Suprapubic skin (tissue), 4 donors: ENCODE results near the gene DBN1. TPM values are rescaled to one million over a fixed set of nuclear protein-coding genes. Genes with fewer than 3 reads are reported as not detected.

Experiments
- DNase-seq, 2 donors: peaks; one replicate each; pipeline ENCODE4 v3.0.0-alpha.2; 2019; ENCODE audit warnings: low spot score in 2 of 2
- H3K27ac ChIP-seq: fragments of 200-600 bp; sonication (generic); one replicate; pipeline ENCODE4 v1.5.1; 2019
- H3K27me3 ChIP-seq: fragments of 200-600 bp; sonication (generic); one replicate; pipeline ENCODE4 v1.5.1; 2019
- H3K36me3 ChIP-seq: fragments of 200-600 bp; sonication (generic); one replicate; pipeline ENCODE4 v1.5.1; 2019
- H3K4me1 ChIP-seq: fragments of 200-600 bp; sonication (generic); one replicate; pipeline ENCODE4 v1.5.1; 2019
- H3K4me3 ChIP-seq: fragments of 200-600 bp; sonication (generic); one replicate; pipeline ENCODE4 v1.5.1; 2019; ENCODE audit warnings: mild to moderate bottlenecking
- H3K9me3 ChIP-seq: fragments of 200-600 bp; sonication (generic); one replicate; pipeline ENCODE4 v1.5.1; 2019
- CTCF ChIP-seq, 2 donors: fragments of 200-600 bp in 1 of 2; fragments of 450-650 bp in 1 of 2; sonication (generic) in 1 of 2; IDR thresholded peaks; one replicate each; pipeline ENCODE4 v1.5.1; 2016 to 2019; ENCODE audit warnings: antibody characterized with exemption in 2 of 2, mild to moderate bottlenecking in 1 of 2, moderate library complexity in 1 of 2
- EP300 ChIP-seq: sonication (generic); formaldehyde crosslinking; IDR thresholded peaks from one replicate; pipeline ENCODE4 v1.6.1; 2017; ENCODE audit warnings: antibody characterized with exemption
- POLR2A ChIP-seq, 2 donors: fragments of 450-650 bp; IDR thresholded peaks; one replicate each; pipeline ENCODE4 v1.6.1; 2017; ENCODE audit warnings: antibody characterized with exemption in 2 of 2, mild to moderate bottlenecking in 2 of 2, moderate library complexity in 2 of 2
- POLR2AphosphoS5 ChIP-seq, 3 donors: sonication (generic); formaldehyde crosslinking; IDR thresholded peaks; one replicate each; pipeline ENCODE4 v1.6.1; 2017; ENCODE audit warnings: antibody characterized with exemption in 3 of 3
- WGBS: methylation state at CpG from one replicate; pipeline ENCODE4 v1.1.5; 2018; 5-methylcytosine and 5-hydroxymethylcytosine counted together
- total RNA-seq, 4 donors: library from RNA; depleted of rRNA; stranded (reverse); fragments of >200 nt; gene quantifications; one replicate each; pipeline ENCODE4 v1.1.0, GENCODE V29; 2016

Gene DBN1
- total RNA-seq, 4 donors from 2014 or later: 13.1 to 43.4 (median 25.3) TPM

DNA sequence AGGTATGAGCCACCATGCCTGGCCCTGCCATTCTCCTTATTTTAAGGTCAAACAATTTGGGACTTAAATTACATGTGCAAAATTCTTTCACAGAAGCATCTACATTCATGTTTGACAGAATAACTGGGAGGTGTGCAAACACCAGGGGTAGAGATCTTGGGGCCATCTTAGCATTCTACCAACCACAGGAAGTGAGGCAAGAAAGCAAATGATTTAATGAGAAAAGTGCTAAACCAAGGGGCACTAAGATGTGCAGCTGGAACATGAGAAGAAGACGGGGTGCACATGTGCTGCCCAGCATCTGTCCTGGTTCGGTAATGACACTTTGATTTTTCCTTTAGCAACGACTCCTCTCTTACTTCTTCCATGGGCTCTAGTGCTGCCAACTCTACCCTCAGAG lies 62.9 kb downstream of the DBN1 start:
- 81% methylated on average over 3 of the region's 3 CpGs for WGBS
- Histone ChIP-seq H3K4me3 (no peak overlapping the region), H3K27me3 (no peaks in the 10 kb centered on the region), H3K36me3 (no peaks in the 10 kb centered on the region), H3K9me3 (no peaks in the 10 kb centered on the region), H3K4me1 (no peaks in the 10 kb centered on the region), H3K27ac (no peak overlapping the region)
- no peak for DNase-seq
- TF ChIP-seq EP300 (no peak), CTCF (IDR thresholded peaks at IDR 0.05) (no peak), POLR2A (IDR thresholded peaks at IDR 0.05) (no peak), POLR2AphosphoS5 (IDR thresholded peaks at IDR 0.05) (no peak)

- WGBS: 94% methylated on average over 8 of the region's 9 CpGs
- no peak within 1 kb of the TSS for H3K27ac ChIP-seq
- peaks cover 7% of the 10 kb centered on the region for H3K4me1 ChIP-seq
- no peak for TF ChIP-seq EP300
- TF ChIP-seq CTCF (IDR thresholded peaks at IDR 0.05): no peak
- no peak for TF ChIP-seq POLR2A (IDR thresholded peaks at IDR 0.05)
- TF ChIP-seq POLR2AphosphoS5 (IDR thresholded peaks at IDR 0.05): no peak
- DNase-seq: no peak
- H3K9me3 ChIP-seq: no peaks in the 10 kb centered on the region
- no peaks in the 10 kb centered on the region for H3K27me3 ChIP-seq
- no peaks in the 10 kb centered on the region for H3K36me3 ChIP-seq
- H3K4me3 ChIP-seq: no peak within 1 kb of the TSS
Observed at GRCh38 chr5:177409043-177409801, 64.2 kb downstream of the DBN1 start, which contains the start of gene F12. Gene F12, minus strand, starts transcription at chr5:177409564. Its CDS starts 37 bp downstream, at chr5:177409527.

Other genes with a start within 250 kb of the DBN1 start
- 10 to 100 TPM; 36.7 to 70.1 (median 43.3) TPM for gene RAB24, start 169.9 kb downstream of the DBN1 start, total RNA-seq
- 10 to 100 TPM; 54.2 to 90.1 (median 62.1) TPM for gene PRELID1, start 169.8 kb downstream of the DBN1 start, total RNA-seq
- gene MXD3, start 161.7 kb downstream of the DBN1 start, total RNA-seq: 10 to 100 TPM in 3 of 4 donors, 1 to 10 TPM in 1; 8.7 to 30.3 (median 11.7) TPM
- 100 to 1,000 TPM; 119 to 191 (median 160) TPM for gene LMAN2, start 122.0 kb downstream of the DBN1 start, total RNA-seq
- 10 to 100 TPM; 38.5 to 85.9 (median 68.8) TPM for gene RGS14, start 115.7 kb downstream of the DBN1 start, total RNA-seq
- under 1 TPM in 1 of 4 donors, not detected in 3; 0.29 TPM for gene SLC34A1, start 89.2 kb downstream of the DBN1 start, total RNA-seq
- gene PFN3, start 73.0 kb downstream of the DBN1 start, total RNA-seq: not detected
- gene F12, start 64.1 kb downstream of the DBN1 start, total RNA-seq: 10 to 100 TPM in 1 of 4 donors, 1 to 10 TPM in 3; 2.3 to 18.4 (median 7.1) TPM
- 10 to 100 TPM; 29.1 to 62.2 (median 37.1) TPM for gene GRK6, start 47.0 kb downstream of the DBN1 start, total RNA-seq
- gene PRR7, start 26.8 kb downstream of the DBN1 start, total RNA-seq: 1 to 10 TPM; 5.7 to 9.8 (median 7.8) TPM
- gene PDLIM7, start 24.0 kb upstream of the DBN1 start, total RNA-seq: 10 to 100 TPM; 28.7 to 41.3 (median 32.0) TPM
- gene DOK3, start 36.2 kb upstream of the DBN1 start, total RNA-seq: 1 to 10 TPM in 3 of 4 donors, under 1 TPM in 1; 0.89 to 7.3 (median 1.8) TPM
- 100 to 1,000 TPM in 2 of 4 donors, 10 to 100 TPM in 2; 83.8 to 148 (median 103) TPM for gene DDX41, start 43.3 kb upstream of the DBN1 start, total RNA-seq
- gene FAM193B, start 80.9 kb upstream of the DBN1 start, total RNA-seq: 100 to 1,000 TPM in 1 of 4 donors, 10 to 100 TPM in 3; 55.6 to 328 (median 78.2) TPM
- gene TMED9, start 118.6 kb upstream of the DBN1 start, total RNA-seq: 10 to 100 TPM; 60.3 to 84.5 (median 79.5) TPM
- gene B4GALT7, start 126.5 kb upstream of the DBN1 start, total RNA-seq: 10 to 100 TPM; 13.9 to 19.4 (median 17.4) TPM